Measurements from ENCODE around the gene PYDC1.

- TF ChIP-seq, protein P1, sequence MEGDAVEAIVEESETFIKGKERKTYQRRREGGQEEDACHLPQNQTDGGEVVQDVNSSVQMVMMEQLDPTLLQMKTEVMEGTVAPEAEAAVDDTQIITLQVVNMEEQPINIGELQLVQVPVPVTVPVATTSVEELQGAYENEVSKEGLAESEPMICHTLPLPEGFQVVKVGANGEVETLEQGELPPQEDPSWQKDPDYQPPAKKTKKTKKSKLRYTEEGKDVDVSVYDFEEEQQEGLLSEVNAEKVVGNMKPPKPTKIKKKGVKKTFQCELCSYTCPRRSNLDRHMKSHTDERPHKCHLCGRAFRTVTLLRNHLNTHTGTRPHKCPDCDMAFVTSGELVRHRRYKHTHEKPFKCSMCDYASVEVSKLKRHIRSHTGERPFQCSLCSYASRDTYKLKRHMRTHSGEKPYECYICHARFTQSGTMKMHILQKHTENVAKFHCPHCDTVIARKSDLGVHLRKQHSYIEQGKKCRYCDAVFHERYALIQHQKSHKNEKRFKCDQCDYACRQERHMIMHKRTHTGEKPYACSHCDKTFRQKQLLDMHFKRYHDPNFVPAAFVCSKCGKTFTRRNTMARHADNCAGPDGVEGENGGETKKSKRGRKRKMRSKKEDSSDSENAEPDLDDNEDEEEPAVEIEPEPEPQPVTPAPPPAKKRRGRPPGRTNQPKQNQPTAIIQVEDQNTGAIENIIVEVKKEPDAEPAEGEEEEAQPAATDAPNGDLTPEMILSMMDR (conservative IDR thresholded peaks at IDR 0.05; ENCODE audit: low read depth in 2 of 2), result no peak
- TF ChIP-seq POLR2AphosphoS5 (IDR thresholded peaks at IDR 0.05; ENCODE audit: low read depth), result no peak
- TF ChIP-seq EZH2 (IDR thresholded peaks at IDR 0.05; ENCODE audit: low read depth, unreplicated experiment), result no peak
- no peak for TF ChIP-seq REST (IDR thresholded peaks at IDR 0.05; ENCODE audit: unreplicated experiment)
- TF ChIP-seq EZH2phosphoT487 (IDR thresholded peaks at IDR 0.05; ENCODE audit: unreplicated experiment), result no peak
- no peak for TF ChIP-seq CREB1 (CRISPR knock-in tag; IDR thresholded peaks at IDR 0.05; ENCODE audit: low read depth)
- TF ChIP-seq ZNF331 (CRISPR knock-in tag; IDR thresholded peaks at IDR 0.05; ENCODE audit: low read depth), result no peak
- TF ChIP-seq ZNF114 (CRISPR knock-in tag; IDR thresholded peaks at IDR 0.05), result no peak
- TF ChIP-seq JUNB (IDR thresholded peaks at IDR 0.05; ENCODE audit: unreplicated experiment), result no peak
- no peak for TF ChIP-seq ZNF462 (CRISPR knock-in tag; IDR thresholded peaks at IDR 0.05)
- TF ChIP-seq ETS1 (IDR thresholded peaks at IDR 0.05), result no peak
- no peak for TF ChIP-seq STAT1 (IDR thresholded peaks at IDR 0.05; ENCODE audit: unreplicated experiment)
- no peak for TF ChIP-seq NANOG (IDR thresholded peaks at IDR 0.05; ENCODE audit: borderline replicate concordance)
These were observed 36.7 kb upstream of the PYDC1 start for GRCh38 chr16:31253642-31254045.
